Measurements from ENCODE around the gene PALB2. TPM values are rescaled to one million over a fixed set of nuclear protein-coding genes. Genes with fewer than 3 reads are reported as not detected.
A peak's percentile ranks its signal among the peaks of the same experiment; 100 is the strongest.

The PALB2 gene
- 17.3 TPM for polyA plus RNA-seq
- long read RNA-seq, donor 1, full-length matches to known transcripts: 1 of 1 reads
- long read RNA-seq, donor 1, partial matches to known transcripts: 0 of 1 reads
- long read RNA-seq, donor 1, other reads (novel, unspliced or antisense): 0 of 1 reads
- long read RNA-seq, donor 2, partial matches to known transcripts: 11 of 11 reads
- long read RNA-seq, donor 2, other reads (novel, unspliced or antisense): 0 of 11 reads
- long read RNA-seq, donor 3: 0 reads
- long read RNA-seq, donor 4: 0 reads
- long read RNA-seq, donor 5, partial matches to known transcripts: 0 of 1 reads
- long read RNA-seq, donor 5, other reads (novel, unspliced or antisense): 0 of 1 reads
- long read RNA-seq, donor 6: 0 reads
- long read RNA-seq, donor 7: 0 reads
- long read RNA-seq, donor 8, partial matches to known transcripts: 0 of 21 reads
- long read RNA-seq, donor 8, other reads (novel, unspliced or antisense): 21 of 21 reads
- long read RNA-seq, donor 9, partial matches to known transcripts: 0 of 20 reads
- long read RNA-seq, donor 9, other reads (novel, unspliced or antisense): 20 of 20 reads
- long read RNA-seq, donor 10: 0 reads
- long read RNA-seq, donor 11, partial matches to known transcripts: 6 of 6 reads
- long read RNA-seq, donor 11, other reads (novel, unspliced or antisense): 0 of 6 reads

DNA sequence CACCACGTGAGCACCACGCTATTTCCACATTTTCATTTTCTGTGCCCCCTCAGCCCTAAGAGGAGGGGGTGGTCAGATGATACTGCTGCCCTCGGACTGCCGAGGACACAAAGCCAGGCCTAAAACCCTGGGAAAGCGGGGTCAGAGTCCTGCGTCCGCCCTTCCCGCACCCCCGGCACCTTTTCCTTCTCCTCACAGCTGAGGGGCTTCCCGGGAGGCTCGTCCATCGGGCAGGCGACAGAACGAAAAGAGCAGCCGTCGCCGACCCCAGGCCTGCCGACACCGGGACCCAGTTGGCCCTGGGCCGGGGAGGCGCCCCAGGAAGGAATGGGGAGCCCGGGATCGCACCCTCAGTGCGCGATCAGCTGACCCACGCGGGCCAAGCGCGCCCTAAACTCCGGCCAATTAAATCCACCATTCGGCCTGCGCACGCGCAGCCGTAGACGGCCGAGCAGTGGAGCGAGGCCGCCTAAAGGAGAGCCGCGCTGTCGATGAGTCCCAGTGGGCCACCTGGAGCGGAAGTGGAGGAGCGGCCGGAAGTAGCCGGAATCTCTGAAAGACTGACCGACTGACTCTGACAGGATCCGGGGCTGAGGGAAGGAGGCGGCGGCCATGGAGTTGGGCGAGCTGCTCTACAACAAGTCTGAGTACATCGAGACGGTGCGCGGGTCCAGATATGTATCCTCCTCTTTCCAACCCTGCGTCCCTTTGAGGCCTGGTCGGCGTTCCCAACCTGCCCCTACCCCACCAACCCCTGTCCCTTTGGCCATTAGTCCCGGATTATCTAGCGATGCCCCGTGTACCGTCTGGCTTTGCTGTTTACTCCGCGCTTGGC is at the start of gene PALB2, which contains the start of gene DCTN5:
TSS of gene PALB2 (minus strand) at position 380 of the 835 bp plus-strand sequence. CDS start at position 227, 153 bp downstream.
TSS of gene DCTN5 (plus strand) at position 536 of the 835 bp plus-strand sequence. CDS start at position 613, 77 bp downstream.
- no CpG with 5 or more reads among the region's 64 CpGs for WGBS (ENCODE audit: insufficient coverage, low lambda C conversion rate)
- Histone ChIP-seq H3K9me3 (ENCODE audit: control insufficient read depth, low read depth, low read length) (no peaks in the 10 kb centered on the region), H3K27ac (ENCODE audit: low read length) (peak within 1 kb of the TSS; percentile 88), H3K36me3 (ENCODE audit: control insufficient read depth, insufficient read depth, low read length) (peaks cover 22% of the 10 kb centered on the region), H3K4me3 (ENCODE audit: low read length) (peak within 1 kb of the TSS; percentile 97), H3K4me1 (ENCODE audit: control insufficient read depth, insufficient read depth, low read length) (peaks cover 8% of the 10 kb centered on the region), H3K27me3 (ENCODE audit: control insufficient read depth, insufficient read depth, low read length) (no peaks in the 10 kb centered on the region)
- peak; percentile 93 to 95 for DNase-seq

- no CpG with 5 or more reads among the region's 36 CpGs for WGBS (ENCODE audit: insufficient coverage, low lambda C conversion rate)
- DNase-seq: no peak
- H3K36me3 ChIP-seq (ENCODE audit: control insufficient read depth, insufficient read depth, low read length): peaks cover 57% of the 10 kb centered on the region
Measured at GRCh38 chr16:23689442-23690187, 48.5 kb upstream of the PALB2 start.

DNA sequence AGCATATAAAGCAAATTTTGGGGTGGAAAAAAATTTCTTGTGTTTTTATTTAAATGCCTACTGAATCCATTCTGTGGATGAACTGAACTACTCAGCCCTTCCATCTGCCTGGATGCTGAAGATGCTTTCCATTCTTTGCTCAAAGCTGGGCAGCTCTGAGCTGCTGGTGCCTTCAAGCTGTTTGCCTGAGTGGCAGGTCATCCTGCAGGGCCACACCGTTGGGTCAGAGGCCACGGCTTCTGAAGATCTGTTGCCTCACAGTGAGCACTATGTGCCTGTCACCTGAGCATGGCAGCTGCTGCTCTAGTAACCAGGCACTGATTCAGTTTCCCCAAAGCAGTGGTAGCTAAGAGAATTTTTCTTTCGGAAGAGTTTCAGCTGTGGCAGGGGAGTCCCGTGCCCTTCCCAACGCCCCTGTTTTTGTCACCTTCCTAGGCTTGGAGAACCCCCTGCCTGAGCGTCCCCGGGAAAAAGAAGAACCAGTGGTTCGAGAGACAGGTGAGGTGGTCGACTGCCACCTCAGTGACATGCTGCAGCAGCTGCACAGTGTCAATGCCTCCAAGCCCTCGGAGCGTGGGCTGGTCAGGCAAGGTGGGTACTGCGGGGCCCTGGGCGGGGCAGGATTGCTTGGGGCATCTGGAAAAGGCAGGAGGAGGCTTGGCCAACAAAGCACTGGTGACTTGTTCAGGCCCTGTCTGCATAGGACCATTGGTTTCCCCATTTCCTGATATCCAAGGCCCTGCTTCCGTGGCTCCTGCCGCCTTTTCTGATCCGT is 46.1 kb upstream of the PALB2 start:
- H3K4me3 ChIP-seq (ENCODE audit: low read length): no peak overlapping the region
- H3K36me3 ChIP-seq (ENCODE audit: control insufficient read depth, insufficient read depth, low read length): peaks cover 72% of the 10 kb centered on the region
- H3K27ac ChIP-seq (ENCODE audit: low read length): no peak overlapping the region
- no peaks in the 10 kb centered on the region for H3K27me3 ChIP-seq (ENCODE audit: control insufficient read depth, insufficient read depth, low read length)
- H3K4me1 ChIP-seq (ENCODE audit: control insufficient read depth, insufficient read depth, low read length): no peaks in the 10 kb centered on the region
- WGBS (ENCODE audit: insufficient coverage, low lambda C conversion rate): 100% methylated on average over 4 of the region's 16 CpGs
- no peaks in the 10 kb centered on the region for H3K9me3 ChIP-seq (ENCODE audit: control insufficient read depth, low read depth, low read length)
- DNase-seq: no peak

More at GRCh38 chr16:23689442-23690187, 48.5 kb upstream of the PALB2 start:
- Histone ChIP-seq H3K4me3 (ENCODE audit: low read length) (no peak overlapping the region), H3K27me3 (ENCODE audit: control insufficient read depth, insufficient read depth, low read length) (no peaks in the 10 kb centered on the region), H3K27ac (ENCODE audit: low read length) (no peak overlapping the region), H3K4me1 (ENCODE audit: control insufficient read depth, insufficient read depth, low read length) (no peaks in the 10 kb centered on the region), H3K9me3 (ENCODE audit: control insufficient read depth, low read depth, low read length) (no peaks in the 10 kb centered on the region)

DNA sequence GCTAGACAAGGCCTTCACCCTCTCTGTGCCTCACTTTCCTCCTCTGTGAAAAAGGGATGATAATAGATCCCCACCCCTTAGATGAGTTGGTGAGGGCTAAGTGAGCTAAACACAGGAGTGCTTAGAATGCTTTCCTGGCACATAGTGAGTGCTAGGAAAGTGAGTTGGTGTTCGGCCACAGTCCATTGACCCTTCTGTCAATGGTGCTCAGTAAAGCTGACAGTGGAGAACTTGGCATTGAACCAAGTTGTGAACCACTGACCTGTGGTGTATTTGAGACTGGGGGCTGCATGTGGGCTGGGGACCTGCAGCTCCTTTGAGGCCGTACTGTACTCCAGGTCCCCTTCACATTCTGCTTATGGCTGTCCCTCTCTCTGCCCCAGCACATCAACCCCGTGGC is 42.4 kb upstream of the PALB2 start:
- H3K9me3 ChIP-seq (ENCODE audit: control insufficient read depth, low read depth, low read length): no peaks in the 10 kb centered on the region
- no peak for DNase-seq
- H3K36me3 ChIP-seq (ENCODE audit: control insufficient read depth, insufficient read depth, low read length): peaks cover 54% of the 10 kb centered on the region
- no peak overlapping the region for H3K4me3 ChIP-seq (ENCODE audit: low read length)
- 100% methylated on average over 1 of the region's 3 CpGs for WGBS (ENCODE audit: insufficient coverage, low lambda C conversion rate)
- no peaks in the 10 kb centered on the region for H3K27me3 ChIP-seq (ENCODE audit: control insufficient read depth, insufficient read depth, low read length)
- no peak overlapping the region for H3K27ac ChIP-seq (ENCODE audit: low read length)
- peaks cover 14% of the 10 kb centered on the region for H3K4me1 ChIP-seq (ENCODE audit: control insufficient read depth, insufficient read depth, low read length)

GRCh38 chr16:23682181-23682580 is 41.1 kb upstream of the PALB2 start:
- Histone ChIP-seq H3K4me3 (ENCODE audit: low read length) (no peak overlapping the region), H3K9me3 (ENCODE audit: control insufficient read depth, low read depth, low read length) (no peaks in the 10 kb centered on the region), H3K27me3 (ENCODE audit: control insufficient read depth, insufficient read depth, low read length) (no peaks in the 10 kb centered on the region), H3K4me1 (ENCODE audit: control insufficient read depth, insufficient read depth, low read length) (peaks cover 26% of the 10 kb centered on the region), H3K27ac (ENCODE audit: low read length) (no peak overlapping the region), H3K36me3 (ENCODE audit: control insufficient read depth, insufficient read depth, low read length) (peaks cover 42% of the 10 kb centered on the region)
- DNase-seq: no peak
- no CpG with 5 or more reads among the region's 1 CpG for WGBS (ENCODE audit: insufficient coverage, low lambda C conversion rate)

GRCh38 chr16:23679986-23680336 is 38.9 kb upstream of the PALB2 start:
- peaks cover 29% of the 10 kb centered on the region for H3K4me1 ChIP-seq (ENCODE audit: control insufficient read depth, insufficient read depth, low read length)
- no peaks in the 10 kb centered on the region for H3K27me3 ChIP-seq (ENCODE audit: control insufficient read depth, insufficient read depth, low read length)
- H3K27ac ChIP-seq (ENCODE audit: low read length): no peak overlapping the region
- H3K4me3 ChIP-seq (ENCODE audit: low read length): peak overlapping the region; percentile 67
- H3K9me3 ChIP-seq (ENCODE audit: control insufficient read depth, low read depth, low read length): no peaks in the 10 kb centered on the region
- H3K36me3 ChIP-seq (ENCODE audit: control insufficient read depth, insufficient read depth, low read length): peaks cover 37% of the 10 kb centered on the region
- WGBS (ENCODE audit: insufficient coverage, low lambda C conversion rate): no CpG with 5 or more reads among the region's 6 CpGs
- DNase-seq: no peak

DNA sequence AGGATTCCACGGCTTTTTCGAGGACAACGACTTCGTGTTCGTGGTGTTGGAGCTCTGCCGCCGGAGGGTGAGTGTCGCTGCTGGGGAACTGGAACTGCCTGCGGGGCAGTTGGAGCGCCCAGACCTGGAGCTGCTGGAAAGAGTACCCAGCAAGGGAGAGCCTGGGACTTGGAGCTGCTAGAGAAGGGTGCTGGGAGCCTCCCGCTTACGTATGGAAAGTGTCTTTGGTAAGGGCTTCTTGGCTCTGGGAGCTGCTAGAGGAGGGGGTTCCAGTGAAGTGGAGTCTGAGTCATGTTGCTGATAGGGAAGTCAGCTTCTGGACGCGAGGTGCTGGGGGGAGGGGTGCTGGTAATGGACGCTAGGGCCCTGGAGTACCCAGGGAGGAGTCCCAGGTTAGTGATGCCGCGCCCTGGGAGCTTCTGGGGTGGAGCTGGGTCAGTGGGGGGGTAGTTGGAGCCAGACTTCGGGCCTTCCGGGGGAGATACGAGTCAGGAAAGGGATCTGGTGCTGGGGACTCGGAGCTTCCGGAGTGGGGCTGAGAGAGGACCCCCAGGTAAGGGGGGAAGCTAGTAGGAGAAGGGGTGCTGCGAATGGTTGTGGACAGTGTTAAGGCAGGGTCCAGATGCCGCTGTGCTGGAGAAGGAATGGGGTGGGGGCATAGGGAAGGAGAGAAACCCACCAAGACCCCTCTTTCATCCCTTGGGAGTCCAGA is 38.3 kb upstream of the PALB2 start:
- Histone ChIP-seq H3K36me3 (ENCODE audit: control insufficient read depth, insufficient read depth, low read length) (peaks cover 38% of the 10 kb centered on the region), H3K4me3 (ENCODE audit: low read length) (peak overlapping the region; percentile 67), H3K4me1 (ENCODE audit: control insufficient read depth, insufficient read depth, low read length) (peaks cover 29% of the 10 kb centered on the region), H3K9me3 (ENCODE audit: control insufficient read depth, low read depth, low read length) (no peaks in the 10 kb centered on the region), H3K27me3 (ENCODE audit: control insufficient read depth, insufficient read depth, low read length) (no peaks in the 10 kb centered on the region), H3K27ac (ENCODE audit: low read length) (no peak overlapping the region)
- no CpG with 5 or more reads among the region's 24 CpGs for WGBS (ENCODE audit: insufficient coverage, low lambda C conversion rate)
- DNase-seq: peak; percentile 55 to 68

- Histone ChIP-seq H3K4me1 (ENCODE audit: control insufficient read depth, insufficient read depth, low read length) (peaks cover 29% of the 10 kb centered on the region), H3K4me3 (ENCODE audit: low read length) (peak within 1 kb of the TSS; percentile 67), H3K27ac (ENCODE audit: low read length) (peak within 1 kb of the TSS; percentile 51), H3K9me3 (ENCODE audit: control insufficient read depth, low read depth, low read length) (no peaks in the 10 kb centered on the region), H3K36me3 (ENCODE audit: control insufficient read depth, insufficient read depth, low read length) (peaks cover 32% of the 10 kb centered on the region), H3K27me3 (ENCODE audit: control insufficient read depth, insufficient read depth, low read length) (no peaks in the 10 kb centered on the region)
- WGBS (ENCODE audit: insufficient coverage, low lambda C conversion rate): no CpG with 5 or more reads among the region's 75 CpGs
- DNase-seq: peak; percentile 71 to 86
Measured at GRCh38 chr16:23678430-23679273, 37.5 kb upstream of the PALB2 start, which contains the start of gene PLK1. Gene PLK1 (plus strand): TSS chr16:23678889. CDS start chr16:23678933, 44 bp downstream.
